RWPE2 (cell line): ENCODE data around the gene DDIAS.

Experiments
- ATAC-seq: fragments of 200-7000 bp; cut with Tn5 transposase; 3 replicates; pipeline ENCODE4 v1.9.1; 2021; ENCODE audit warnings: low read depth
- DNase-seq: peaks from one replicate; pipeline ENCODE4 v3.0.0-alpha.2; 2020; ENCODE audit warnings: low spot score
- H3K27ac ChIP-seq: fragments of 450-650 bp; 2 replicates; pipeline ENCODE4 v1.5.1; 2017; ENCODE audit warnings: mild to moderate bottlenecking; ENCODE audit not compliant: poor library complexity, severe bottlenecking
- H3K27me3 ChIP-seq: fragments of 250-450 bp; sonication (Bioruptor Pico); 2 replicates; pipeline ENCODE4 v1.5.1; 2021; ENCODE audit warnings: mild to moderate bottlenecking, moderate library complexity; ENCODE audit not compliant: insufficient read depth, poor library complexity, severe bottlenecking
- H3K36me3 ChIP-seq: fragments of 250-450 bp; sonication (Bioruptor Pico); 2 replicates; pipeline ENCODE4 v1.5.1; 2020; ENCODE audit warnings: low read depth, mild to moderate bottlenecking, moderate library complexity
- H3K4me1 ChIP-seq: fragments of 250-450 bp; sonication (Bioruptor Pico); 2 replicates; pipeline ENCODE4 v1.5.1; 2021; ENCODE audit warnings: mild to moderate bottlenecking, moderate library complexity; ENCODE audit not compliant: insufficient read depth, poor library complexity, severe bottlenecking
- H3K4me3 ChIP-seq: fragments of 250-450 bp; sonication (Bioruptor Pico); 2 replicates; pipeline ENCODE4 v1.5.1; 2021; ENCODE audit warnings: mild to moderate bottlenecking, moderate library complexity; ENCODE audit not compliant: severe bottlenecking
- H3K9me3 ChIP-seq: fragments of 250-450 bp; sonication (Bioruptor Pico); 2 replicates; pipeline ENCODE4 v1.5.1; 2021; ENCODE audit warnings: mild to moderate bottlenecking, moderate library complexity; ENCODE audit not compliant: severe bottlenecking
- CTCF ChIP-seq: fragments of 450-650 bp; IDR thresholded peaks from one replicate; pipeline ENCODE4 v1.5.1; 2017; ENCODE audit warnings: mild to moderate bottlenecking, moderate library complexity; ENCODE audit not compliant: poor library complexity, severe bottlenecking

The DDIAS gene

DNA sequence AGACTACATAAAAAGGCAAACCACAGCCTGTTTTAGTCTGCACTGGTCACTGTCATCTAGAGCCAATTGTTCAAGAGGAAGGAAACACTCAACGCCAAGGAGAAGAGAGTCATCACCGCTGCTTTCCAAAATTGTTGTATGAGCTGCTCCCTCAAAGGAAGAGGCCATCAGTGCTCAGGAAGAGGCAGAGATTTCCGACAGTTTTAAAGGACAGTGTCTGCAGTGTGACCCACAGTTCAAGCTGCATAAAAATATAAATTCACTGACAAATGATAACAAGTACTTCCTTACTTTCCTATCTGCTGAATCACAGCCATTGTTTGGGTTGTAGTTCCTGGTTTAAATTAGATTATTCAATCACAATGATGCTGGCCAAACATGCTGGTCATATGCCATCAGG, 17.7 kb upstream of the DDIAS start:
- H3K4me3 ChIP-seq = no peak overlapping the region
- H3K9me3 ChIP-seq = no peaks in the 10 kb centered on the region
- no peak for DNase-seq
- no peaks in the 10 kb centered on the region for H3K4me1 ChIP-seq
- H3K36me3 ChIP-seq = no peaks in the 10 kb centered on the region
- H3K27ac ChIP-seq = no peak overlapping the region
- no peak for TF ChIP-seq CTCF
- no peaks in the 10 kb centered on the region for H3K27me3 ChIP-seq
- no peak for ATAC-seq

- H3K4me3 ChIP-seq = no peak overlapping the region
- no peak for TF ChIP-seq CTCF
- no peaks in the 10 kb centered on the region for H3K4me1 ChIP-seq
- no peak overlapping the region for H3K27ac ChIP-seq
- ATAC-seq (no peak), DNase-seq (no peak)
- no peaks in the 10 kb centered on the region for H3K36me3 ChIP-seq
- H3K27me3 ChIP-seq = no peaks in the 10 kb centered on the region
- H3K9me3 ChIP-seq = no peaks in the 10 kb centered on the region
Measured at GRCh38 chr11:82889133-82890001, 12.2 kb upstream of the DDIAS start.

DNA sequence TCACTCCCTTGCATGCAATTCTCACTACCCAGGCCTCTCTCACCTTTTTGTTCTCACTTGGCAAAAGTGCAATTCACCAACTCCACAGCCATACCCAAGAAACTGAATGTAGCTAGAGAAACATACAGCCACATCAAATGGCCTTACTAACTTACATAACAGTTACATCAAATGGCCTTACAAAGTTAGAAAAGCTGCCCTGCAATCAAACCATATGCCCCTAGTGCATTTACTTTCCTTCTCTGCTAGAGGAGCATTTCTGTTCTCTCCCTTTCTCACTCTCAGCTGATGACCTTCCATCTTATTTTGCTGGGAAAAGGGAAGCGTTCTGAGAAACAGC, 11.6 kb upstream of the DDIAS start:
- DNase-seq (no peak), ATAC-seq (no peak)
- no peaks in the 10 kb centered on the region for H3K9me3 ChIP-seq
- no peaks in the 10 kb centered on the region for H3K36me3 ChIP-seq
- H3K4me1 ChIP-seq = no peaks in the 10 kb centered on the region
- no peak for TF ChIP-seq CTCF
- no peak overlapping the region for H3K4me3 ChIP-seq
- H3K27ac ChIP-seq = no peak overlapping the region
- H3K27me3 ChIP-seq = no peaks in the 10 kb centered on the region

DNA sequence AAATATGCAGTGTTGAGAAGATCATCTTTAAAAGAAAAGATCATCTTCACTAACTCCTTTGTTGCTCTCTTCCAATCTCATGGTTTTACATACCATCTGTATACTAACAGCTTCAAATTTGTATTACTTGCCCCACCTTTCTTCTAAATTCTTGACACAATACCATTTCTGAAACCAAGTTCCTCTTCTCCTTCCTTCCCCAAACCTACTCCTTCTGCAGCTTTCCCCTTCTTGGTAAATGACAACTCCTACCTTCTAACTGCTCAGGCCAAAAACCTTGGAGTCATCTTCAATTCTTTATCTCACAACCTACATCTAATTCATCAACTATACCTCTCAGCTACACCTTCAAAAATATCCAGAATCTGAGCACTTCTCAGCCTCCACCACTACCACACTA, 10.6 kb upstream of the DDIAS start:
- H3K27me3 ChIP-seq = no peaks in the 10 kb centered on the region
- no peaks in the 10 kb centered on the region for H3K36me3 ChIP-seq
- no peak for TF ChIP-seq CTCF
- ATAC-seq = no peak
- no peak overlapping the region for H3K27ac ChIP-seq
- no peak overlapping the region for H3K4me3 ChIP-seq
- no peak for DNase-seq
- H3K4me1 ChIP-seq = no peaks in the 10 kb centered on the region
- no peaks in the 10 kb centered on the region for H3K9me3 ChIP-seq

DNA sequence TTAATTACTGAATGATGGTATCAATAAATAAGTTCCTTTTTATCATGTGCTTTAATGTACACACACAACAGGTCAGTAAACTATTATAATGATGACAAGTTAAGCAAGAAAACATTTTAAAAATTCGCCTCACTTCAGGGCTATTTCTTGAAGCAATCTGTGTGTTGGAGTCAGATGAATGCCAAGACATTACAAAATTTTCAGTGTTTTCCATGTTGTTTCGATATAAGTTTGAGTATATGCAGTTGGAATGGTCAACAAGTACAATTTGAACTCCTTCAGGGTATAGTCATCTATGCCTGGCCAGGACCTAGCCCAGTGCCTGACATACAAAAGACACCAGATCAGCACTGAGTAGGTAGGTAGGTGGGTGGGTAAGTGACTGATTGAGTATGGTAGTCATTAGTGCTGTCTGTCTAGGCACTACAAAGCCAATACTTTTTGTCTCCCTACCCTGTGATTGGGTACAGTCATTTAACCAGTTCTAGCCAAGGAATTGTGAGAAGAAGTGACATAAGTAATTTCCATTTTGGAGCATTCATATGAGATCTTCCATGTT, 8.8 kb upstream of the DDIAS start:
- Histone ChIP-seq H3K4me1 (no peaks in the 10 kb centered on the region), H3K4me3 (no peak overlapping the region), H3K9me3 (no peaks in the 10 kb centered on the region), H3K27ac (no peak overlapping the region), H3K36me3 (no peaks in the 10 kb centered on the region), H3K27me3 (no peaks in the 10 kb centered on the region)
- DNase-seq (no peak), ATAC-seq (no peak)
- no peak for TF ChIP-seq CTCF
